HCT116 (cell line): Measurements from ENCODE around the gene KAT6B. TPM values are rescaled to one million over a fixed set of nuclear protein-coding genes. Genes with fewer than 3 reads are reported as not detected.

Experiments
- ATAC-seq: fragments of 200-7000 bp; cut with Tn5 transposase; 2 replicates; pipeline ENCODE4 v1.9.1; 2020; ENCODE audit warnings: mild to moderate bottlenecking, moderate library complexity
- BruUV-seq: library from RNA; stranded (reverse); fragments of 400-500 nt; replicated peaks from 2 replicates; lab custom pipeline; 2021; lab: Mats Ljungman, UMichigan
- CTCF ChIA-PET: fragments of 300-600 bp; sonication (Branson Sonifier 250); formaldehyde crosslinking; loops from one replicate; lab custom pipeline; 2021; ENCODE audit warnings: antibody characterized with exemption; lab: Charles Lee
- POLR2A ChIA-PET: fragments of 300-600, 350-600 bp; sonication (Branson Sonifier 250); formaldehyde crosslinking; loops from one replicate; lab custom pipeline; 2021; ENCODE audit warnings: antibody characterized with exemption; lab: Charles Lee
- RAD21 ChIA-PET, 2 experiments: fragments of 300-600 bp; sonication (Branson Sonifier 250); formaldehyde crosslinking; loops; one replicate each; lab custom pipeline; 2023; ENCODE audit warnings: low total read pairs in 2 of 2; ENCODE audit not compliant: uncharacterized antibody in 2 of 2, unreplicated experiment in 2 of 2, low non-redundant PET in 1 of 2; lab: Charles Lee
- DNase-seq: peaks from one replicate; pipeline ENCODE4 v3.0.0-alpha.2; 2010; ENCODE audit warnings: low read depth, low spot score
- H2AFZ ChIP-seq: fragments of 200-600 bp; shearing (Covaris generic), sonication (generic); 2 replicates; pipeline ENCODE4 v1.6.1; 2017; ENCODE audit warnings: low read depth, mixed run types, mixed read lengths, antibody characterized with exemption, low read length; ENCODE audit not compliant: poor library complexity, severe bottlenecking
- H3K27ac ChIP-seq: 2 replicates; pipeline ENCODE4 v1.5.1; 2012; ENCODE audit warnings: low read depth, low read length
- H3K27me3 ChIP-seq: fragments of 200-600 bp; sonication (generic); 2 replicates; pipeline ENCODE4 v1.6.1; 2016; ENCODE audit warnings: mixed run types, low read length, mixed read lengths; ENCODE audit not compliant: insufficient read depth
- H3K36me3 ChIP-seq, 2 experiments: fragments of 200-500 bp in 1 of 2; fragments of 200-600 bp in 1 of 2; sonication (Bioruptor generic) in 1 of 2; sonication (generic) in 1 of 2; 2 replicates each; pipeline versions ENCODE4 v1.5.1 to v1.6.1; 2014 to 2016; ENCODE audit warnings: low read length in 2 of 2, inconsistent platforms in 1 of 2, mixed read lengths in 1 of 2, mixed run types in 1 of 2; ENCODE audit not compliant: insufficient read depth in 2 of 2, control insufficient read depth in 1 of 2
- H3K4me1 ChIP-seq, 2 experiments: fragments of 200-600 bp in 1 of 2; sonication (generic) in 1 of 2; 2 replicates each; pipeline versions ENCODE4 v1.5.1 to v1.6.1; 2012 to 2017; ENCODE audit warnings: low read length in 2 of 2, inconsistent platforms in 1 of 2, mild to moderate bottlenecking in 1 of 2, mixed read lengths in 1 of 2, mixed run types in 1 of 2, moderate library complexity in 1 of 2; ENCODE audit not compliant: insufficient read depth in 2 of 2, control insufficient read depth in 1 of 2
- H3K4me2 ChIP-seq: fragments of 200-600 bp; sonication (generic); 2 replicates; pipeline ENCODE4 v1.6.1; 2017; ENCODE audit warnings: mixed run types, low read length, mixed read lengths
- H3K4me3 ChIP-seq, 2 experiments: fragments of 200-600 bp in 1 of 2; sonication (generic) in 1 of 2; replicated peaks in 1 of 2; 2 replicates each; pipeline ENCODE4 v1.5.1; 2011 to 2016; ENCODE audit warnings: low read length in 2 of 2, control low read depth in 1 of 2, low read depth in 1 of 2, mild to moderate bottlenecking in 1 of 2, mixed read lengths in 1 of 2, mixed run types in 1 of 2
- H3K79me2 ChIP-seq: fragments of 200-600 bp; sonication (generic); 2 replicates; pipeline ENCODE4 v1.6.1; 2017; ENCODE audit warnings: mild to moderate bottlenecking, mixed run types, low read length, moderate library complexity, mixed read lengths; ENCODE audit not compliant: insufficient read depth
- H3K9ac ChIP-seq: fragments of 200-600 bp; sonication (generic); 2 replicates; pipeline ENCODE4 v1.6.1; 2016; ENCODE audit warnings: low read length, mixed read lengths
- H3K9me2 ChIP-seq: fragments of 200-600 bp; sonication (generic), shearing (Covaris generic); 2 replicates; pipeline ENCODE4 v1.6.1; 2017; ENCODE audit warnings: mixed run types, mild to moderate bottlenecking, moderate library complexity; ENCODE audit not compliant: insufficient read depth
- H3K9me3 ChIP-seq, 2 experiments: fragments of 200-500 bp in 1 of 2; fragments of 200-600 bp in 1 of 2; sonication (Bioruptor generic) in 1 of 2; sonication (generic) in 1 of 2; 2 replicates each; pipeline ENCODE4 v1.6.1; 2014 to 2017; ENCODE audit warnings: low read length in 2 of 2, mixed read lengths in 2 of 2, inconsistent platforms in 1 of 2, low read depth in 1 of 2, mild to moderate bottlenecking in 1 of 2, mixed run types in 1 of 2, moderate library complexity in 1 of 2; ENCODE audit not compliant: control insufficient read depth in 1 of 2, insufficient read depth in 1 of 2
- H4K20me1 ChIP-seq: fragments of 200-600 bp; sonication (generic), shearing (Covaris generic); 2 replicates; pipeline ENCODE4 v1.6.1; 2017; ENCODE audit warnings: mixed run types, mild to moderate bottlenecking, moderate library complexity; ENCODE audit not compliant: insufficient read depth
- CBX3 ChIP-seq: IDR thresholded peaks from 2 replicates; pipeline ENCODE4 v1.6.1; 2012; ENCODE audit warnings: low read depth
- CEBPB ChIP-seq: IDR thresholded peaks from 2 replicates; pipeline ENCODE4 v1.6.1; 2012; ENCODE audit warnings: low read depth
- CTCF ChIP-seq, 3 experiments: fragments of 200-600 bp in 1 of 3; sonication (generic) in 1 of 3; IDR thresholded peaks in 2 of 3; conservative IDR thresholded peaks in 1 of 3; 2 replicates each; pipeline ENCODE4 v1.5.1; 2012 to 2017; ENCODE audit warnings: low read depth in 2 of 3, low read length in 2 of 3, antibody characterized with exemption in 1 of 3, borderline replicate concordance in 1 of 3, control low read depth in 1 of 3, mild to moderate bottlenecking in 1 of 3, mixed read lengths in 1 of 3, mixed run types in 1 of 3, moderate library complexity in 1 of 3; ENCODE audit not compliant: insufficient read depth in 1 of 3
- ELF1 ChIP-seq: IDR thresholded peaks from 2 replicates; pipeline ENCODE4 v1.6.1; 2012; ENCODE audit warnings: low read depth, borderline replicate concordance
- EZH2 ChIP-seq: fragments of 200-600 bp; sonication (generic); IDR thresholded peaks from 2 replicates; pipeline ENCODE4 v1.6.1; 2017; ENCODE audit warnings: antibody characterized with exemption, mixed run types
- JUND ChIP-seq: IDR thresholded peaks from 2 replicates; pipeline ENCODE4 v1.6.1; 2012
- POLR2A ChIP-seq: IDR thresholded peaks from 2 replicates; pipeline ENCODE4 v1.7.0; 2011; ENCODE audit warnings: borderline replicate concordance; ENCODE audit not compliant: insufficient read depth, insufficient read length; ENCODE audit errors: extremely low read depth
- POLR2AphosphoS5 ChIP-seq: IDR thresholded peaks from 2 replicates; pipeline ENCODE4 v1.6.1; 2011; ENCODE audit warnings: mild to moderate bottlenecking, low read depth, low read length, moderate library complexity
- REST ChIP-seq: IDR thresholded peaks from 2 replicates; pipeline ENCODE4 v1.6.1; 2012; ENCODE audit warnings: low read depth
- SRF ChIP-seq: IDR thresholded peaks from 2 replicates; pipeline ENCODE4 v1.6.1; 2012; ENCODE audit warnings: low read depth
- YY1 ChIP-seq: IDR thresholded peaks from 2 replicates; pipeline ENCODE4 v1.6.1; 2011; ENCODE audit warnings: low read length, low read depth, moderate library complexity, mild to moderate bottlenecking; ENCODE audit not compliant: insufficient replicate concordance; ENCODE audit errors: extremely low read depth
- ZNF274 ChIP-seq: fragments of 200-500 bp; sonication (Bioruptor generic); IDR thresholded peaks from 2 replicates; pipeline ENCODE4 v1.6.1; 2014; ENCODE audit warnings: mild to moderate bottlenecking, low read depth, low read length, inconsistent platforms
- intact Hi-C: fragments of 100-400 bp; cut with micrococcal nuclease; formaldehyde crosslinking; loops from 2 replicates; pipeline ENCODE4 v1.10.0; 2022
- total RNA-seq: library from RNA; stranded (reverse); gene quantifications from one replicate; pipeline ENCODE4 v1.2.1, GENCODE V29; 2021; ENCODE audit not compliant: unreplicated experiment
- TF ChIP-seq, protein P1 (sequence below): IDR thresholded peaks from 2 replicates; pipeline ENCODE4 v1.6.1; 2011; ENCODE audit warnings: mild to moderate bottlenecking, low read length, moderate library complexity; ENCODE audit not compliant: insufficient replicate concordance; ENCODE audit errors: extremely low read depth
- TF ChIP-seq, protein P2 (sequence below): IDR thresholded peaks from 2 replicates; pipeline ENCODE4 v1.6.1; 2012
- TF ChIP-seq, protein P3 (sequence below): IDR thresholded peaks from 2 replicates; pipeline ENCODE4 v1.6.1; 2012

The KAT6B gene
- total RNA-seq, 1 experiment from 2014 or later: 17.8 TPM

DNA sequence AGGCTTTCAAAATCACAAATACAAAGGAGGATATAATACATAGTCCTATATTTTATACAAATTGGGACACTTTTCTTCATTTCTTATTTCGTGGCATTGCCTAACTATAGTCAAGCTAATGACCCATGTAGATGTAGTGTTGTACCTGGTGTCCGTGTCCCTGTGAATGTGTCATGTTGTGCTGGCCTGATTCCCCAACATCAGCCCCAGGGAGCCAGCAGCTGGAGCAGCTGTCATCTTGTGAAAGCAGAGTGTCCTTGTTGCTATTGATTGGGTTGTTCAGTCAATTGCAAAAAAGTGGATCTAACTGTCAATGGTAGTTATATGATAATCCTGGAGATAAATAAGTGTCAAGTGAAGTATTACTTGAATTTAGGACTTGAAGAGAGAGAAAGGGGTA is 86.3 kb downstream of the KAT6B start:
- intact Hi-C loops: no loop called here
- ATAC-seq: no peak
- RAD21 ChIA-PET: no interaction called here

More for the DNA sequence above, 86.3 kb downstream of the KAT6B start:
- ChIA-PET CTCF (interaction anchor here (1.0 kb wide), 1 partner anchor 108 kb away, joined by 3 read pairs; no protein-coding TSS in a partner anchor), POLR2A (no interaction called here)
- Histone ChIP-seq H4K20me1 (no peaks in the 10 kb centered on the region), H3K4me1 (peaks cover 6 to 16% of the 10 kb centered on the region in 2 experiments; a peak in 3 of 4 replicates), H3K4me3 (no peak overlapping the region), H3K9ac (no peak overlapping the region), H2AFZ (no peak overlapping the region), H3K79me2 (peaks cover 5% of the 10 kb centered on the region; the same call in 1 of the 2 replicates), H3K27me3 (no peaks in the 10 kb centered on the region), H3K4me2 (no peak overlapping the region), H3K27ac (no peak overlapping the region), H3K9me2 (no peaks in the 10 kb centered on the region), H3K36me3 (no peaks in the 10 kb centered on the region), H3K9me3 (no peaks in the 10 kb centered on the region)
- DNase-seq: no peak
- TF ChIP-seq, protein P1, sequence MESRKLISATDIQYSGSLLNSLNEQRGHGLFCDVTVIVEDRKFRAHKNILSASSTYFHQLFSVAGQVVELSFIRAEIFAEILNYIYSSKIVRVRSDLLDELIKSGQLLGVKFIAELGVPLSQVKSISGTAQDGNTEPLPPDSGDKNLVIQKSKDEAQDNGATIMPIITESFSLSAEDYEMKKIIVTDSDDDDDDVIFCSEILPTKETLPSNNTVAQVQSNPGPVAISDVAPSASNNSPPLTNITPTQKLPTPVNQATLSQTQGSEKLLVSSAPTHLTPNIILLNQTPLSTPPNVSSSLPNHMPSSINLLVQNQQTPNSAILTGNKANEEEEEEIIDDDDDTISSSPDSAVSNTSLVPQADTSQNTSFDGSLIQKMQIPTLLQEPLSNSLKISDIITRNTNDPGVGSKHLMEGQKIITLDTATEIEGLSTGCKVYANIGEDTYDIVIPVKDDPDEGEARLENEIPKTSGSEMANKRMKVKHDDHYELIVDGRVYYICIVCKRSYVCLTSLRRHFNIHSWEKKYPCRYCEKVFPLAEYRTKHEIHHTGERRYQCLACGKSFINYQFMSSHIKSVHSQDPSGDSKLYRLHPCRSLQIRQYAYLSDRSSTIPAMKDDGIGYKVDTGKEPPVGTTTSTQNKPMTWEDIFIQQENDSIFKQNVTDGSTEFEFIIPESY: no peak
- TF ChIP-seq CBX3 (no peak), REST (no peak), ELF1 (no peak), CTCF (IDR thresholded peaks at IDR 0.05 in 2 of 3, conservative IDR thresholded peaks at IDR 0.05 in 1 of 3; ENCODE audit: borderline replicate concordance in 1 of 3, insufficient read depth in 1 of 3, low read depth in 2 of 3, low read length in 2 of 3) (no peak), YY1 (no peak), POLR2AphosphoS5 (no peak), EZH2 (no peak), CEBPB (no peak), POLR2A (no peak), JUND (no peak), ZNF274 (no peak), SRF (no peak)
- TF ChIP-seq, protein P2, sequence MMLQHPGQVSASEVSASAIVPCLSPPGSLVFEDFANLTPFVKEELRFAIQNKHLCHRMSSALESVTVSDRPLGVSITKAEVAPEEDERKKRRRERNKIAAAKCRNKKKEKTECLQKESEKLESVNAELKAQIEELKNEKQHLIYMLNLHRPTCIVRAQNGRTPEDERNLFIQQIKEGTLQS: no peak
- TF ChIP-seq, protein P3, sequence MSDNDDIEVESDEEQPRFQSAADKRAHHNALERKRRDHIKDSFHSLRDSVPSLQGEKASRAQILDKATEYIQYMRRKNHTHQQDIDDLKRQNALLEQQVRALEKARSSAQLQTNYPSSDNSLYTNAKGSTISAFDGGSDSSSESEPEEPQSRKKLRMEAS: no peak
- no TSS peak for BruUV-seq
